HEK293 (cell line): Measurements from ENCODE around the gene POR.

Source experiments
- FEZF1 ChIP-seq: fragments of 450-650 bp; formaldehyde crosslinking; IDR thresholded peaks from 2 replicates; pipeline ENCODE4 v1.5.1; 2016; ENCODE audit warnings: missing biosample characterization, missing genetic modification characterization
- GLIS1 ChIP-seq: fragments of 450-650 bp; formaldehyde crosslinking; IDR thresholded peaks from 2 replicates; pipeline ENCODE4 v1.5.1; 2016; ENCODE audit warnings: missing biosample characterization, missing genetic modification characterization
- MYNN ChIP-seq: fragments of 450-650 bp; formaldehyde crosslinking; IDR thresholded peaks from 2 replicates; pipeline ENCODE4 v1.5.1; 2016; ENCODE audit warnings: missing biosample characterization, missing genetic modification characterization, borderline replicate concordance
- OSR2 ChIP-seq: fragments of 450-650 bp; formaldehyde crosslinking; IDR thresholded peaks from 2 replicates; pipeline ENCODE4 v1.5.1; 2016; ENCODE audit warnings: missing biosample characterization, missing genetic modification characterization
- REPIN1 ChIP-seq: fragments of 450-650 bp; formaldehyde crosslinking; IDR thresholded peaks from 2 replicates; pipeline ENCODE4 v1.5.1; 2017; ENCODE audit warnings: missing biosample characterization, missing genetic modification characterization, low read depth
- ZBTB17 ChIP-seq: fragments of 450-650 bp; formaldehyde crosslinking; IDR thresholded peaks from 2 replicates; pipeline ENCODE4 v1.5.1; 2016; ENCODE audit warnings: missing biosample characterization, missing genetic modification characterization
- ZBTB48 ChIP-seq: fragments of 450-650 bp; formaldehyde crosslinking; IDR thresholded peaks from 2 replicates; pipeline ENCODE4 v1.5.1; 2016; ENCODE audit warnings: missing biosample characterization, missing genetic modification characterization
- ZBTB7A ChIP-seq: fragments of 450-650 bp; formaldehyde crosslinking; IDR thresholded peaks from 2 replicates; pipeline ENCODE4 v1.5.1; 2016; ENCODE audit warnings: low read depth, missing biosample characterization, missing genetic modification characterization
- ZIC2 ChIP-seq: fragments of 450-650 bp; formaldehyde crosslinking; IDR thresholded peaks from 2 replicates; pipeline ENCODE4 v1.5.1; 2016; ENCODE audit warnings: missing biosample characterization, missing genetic modification characterization
- ZNF140 ChIP-seq: fragments of 450-650 bp; formaldehyde crosslinking; IDR thresholded peaks from 2 replicates; pipeline ENCODE4 v1.5.1; 2016; ENCODE audit warnings: missing biosample characterization, missing genetic modification characterization
- ZNF169 ChIP-seq: fragments of 450-650 bp; formaldehyde crosslinking; IDR thresholded peaks from 2 replicates; pipeline ENCODE4 v1.5.1; 2016; ENCODE audit warnings: missing biosample characterization, missing genetic modification characterization
- ZNF202 ChIP-seq: fragments of 450-650 bp; formaldehyde crosslinking; IDR thresholded peaks from 2 replicates; pipeline ENCODE4 v1.5.1; 2016; ENCODE audit warnings: missing biosample characterization, missing genetic modification characterization, borderline replicate concordance
- ZNF239 ChIP-seq: fragments of 450-650 bp; formaldehyde crosslinking; IDR thresholded peaks from 2 replicates; pipeline ENCODE4 v1.5.1; 2016; ENCODE audit warnings: missing biosample characterization, missing genetic modification characterization
- ZNF292 ChIP-seq: fragments of 450-650 bp; formaldehyde crosslinking; IDR thresholded peaks from 2 replicates; pipeline ENCODE4 v1.5.1; 2016; ENCODE audit warnings: low read depth, missing biosample characterization, missing genetic modification characterization, borderline replicate concordance
- ZNF324 ChIP-seq: fragments of 450-650 bp; formaldehyde crosslinking; IDR thresholded peaks from 2 replicates; pipeline ENCODE4 v1.5.1; 2016; ENCODE audit warnings: missing biosample characterization, missing genetic modification characterization
- ZNF426 ChIP-seq: fragments of 450-650 bp; formaldehyde crosslinking; IDR thresholded peaks from 2 replicates; pipeline ENCODE4 v1.5.1; 2017; ENCODE audit warnings: missing biosample characterization, missing genetic modification characterization, mild to moderate bottlenecking, inconsistent platforms, moderate library complexity
- ZNF514 ChIP-seq: fragments of 450-650 bp; formaldehyde crosslinking; IDR thresholded peaks from 2 replicates; pipeline ENCODE4 v1.5.1; 2016; ENCODE audit warnings: missing biosample characterization, missing genetic modification characterization
- ZNF624 ChIP-seq: fragments of 450-650 bp; formaldehyde crosslinking; IDR thresholded peaks from 2 replicates; pipeline ENCODE4 v1.5.1; 2017; ENCODE audit warnings: missing biosample characterization, missing genetic modification characterization
- TF ChIP-seq, protein P1 (sequence below): fragments of 450-650 bp; formaldehyde crosslinking; conservative IDR thresholded peaks from 2 replicates; pipeline ENCODE4 v1.5.1; 2016; ENCODE audit warnings: low read depth, missing biosample characterization, missing genetic modification characterization
- TF ChIP-seq, protein P2 (sequence below): fragments of 450-650 bp; formaldehyde crosslinking; IDR thresholded peaks from 2 replicates; pipeline ENCODE4 v1.5.1; 2017; ENCODE audit warnings: missing biosample characterization, missing genetic modification characterization
- TF ChIP-seq, protein P3 (sequence below): fragments of 450-650 bp; formaldehyde crosslinking; IDR thresholded peaks from 2 replicates; pipeline ENCODE4 v1.5.1; 2016; ENCODE audit warnings: missing biosample characterization, missing genetic modification characterization
- TF ChIP-seq, protein P4 (sequence below): sonication (generic); formaldehyde crosslinking; IDR thresholded peaks from 2 replicates; pipeline ENCODE4 v1.8.1; 2022; ENCODE audit warnings: mild to moderate bottlenecking, moderate library complexity, missing genetic modification reagents
- TF ChIP-seq, protein P5 (sequence below): fragments of 450-650 bp; formaldehyde crosslinking; IDR thresholded peaks from 2 replicates; pipeline ENCODE4 v1.5.1; 2016; ENCODE audit warnings: missing biosample characterization, missing genetic modification characterization, borderline replicate concordance
- TF ChIP-seq, protein P6 (sequence below): fragments of 450-650 bp; formaldehyde crosslinking; IDR thresholded peaks from 2 replicates; pipeline ENCODE4 v1.5.1; 2017; ENCODE audit warnings: missing biosample characterization, missing genetic modification characterization

Gene POR

DNA sequence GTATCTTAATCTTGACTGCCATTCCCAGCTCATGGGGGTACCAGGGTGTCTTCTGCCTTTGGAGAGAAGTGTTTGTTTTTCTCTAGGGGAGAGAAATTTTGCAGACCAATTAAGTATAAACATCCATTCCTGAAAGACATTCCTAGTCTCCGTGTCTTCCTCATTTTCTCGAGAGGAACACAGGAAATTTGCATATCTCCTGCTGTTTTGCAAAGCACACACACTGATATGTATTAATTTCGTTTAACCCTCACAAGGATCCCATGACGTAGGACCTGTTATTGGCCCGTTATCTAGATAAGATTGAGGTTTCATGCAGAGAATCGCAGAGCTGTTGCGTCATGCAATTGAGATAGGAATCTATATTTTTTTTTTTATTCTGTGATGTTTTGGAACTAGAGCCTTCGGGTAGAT lies 35.2 kb upstream of the POR start (continued):
- TF ChIP-seq, protein P1, sequence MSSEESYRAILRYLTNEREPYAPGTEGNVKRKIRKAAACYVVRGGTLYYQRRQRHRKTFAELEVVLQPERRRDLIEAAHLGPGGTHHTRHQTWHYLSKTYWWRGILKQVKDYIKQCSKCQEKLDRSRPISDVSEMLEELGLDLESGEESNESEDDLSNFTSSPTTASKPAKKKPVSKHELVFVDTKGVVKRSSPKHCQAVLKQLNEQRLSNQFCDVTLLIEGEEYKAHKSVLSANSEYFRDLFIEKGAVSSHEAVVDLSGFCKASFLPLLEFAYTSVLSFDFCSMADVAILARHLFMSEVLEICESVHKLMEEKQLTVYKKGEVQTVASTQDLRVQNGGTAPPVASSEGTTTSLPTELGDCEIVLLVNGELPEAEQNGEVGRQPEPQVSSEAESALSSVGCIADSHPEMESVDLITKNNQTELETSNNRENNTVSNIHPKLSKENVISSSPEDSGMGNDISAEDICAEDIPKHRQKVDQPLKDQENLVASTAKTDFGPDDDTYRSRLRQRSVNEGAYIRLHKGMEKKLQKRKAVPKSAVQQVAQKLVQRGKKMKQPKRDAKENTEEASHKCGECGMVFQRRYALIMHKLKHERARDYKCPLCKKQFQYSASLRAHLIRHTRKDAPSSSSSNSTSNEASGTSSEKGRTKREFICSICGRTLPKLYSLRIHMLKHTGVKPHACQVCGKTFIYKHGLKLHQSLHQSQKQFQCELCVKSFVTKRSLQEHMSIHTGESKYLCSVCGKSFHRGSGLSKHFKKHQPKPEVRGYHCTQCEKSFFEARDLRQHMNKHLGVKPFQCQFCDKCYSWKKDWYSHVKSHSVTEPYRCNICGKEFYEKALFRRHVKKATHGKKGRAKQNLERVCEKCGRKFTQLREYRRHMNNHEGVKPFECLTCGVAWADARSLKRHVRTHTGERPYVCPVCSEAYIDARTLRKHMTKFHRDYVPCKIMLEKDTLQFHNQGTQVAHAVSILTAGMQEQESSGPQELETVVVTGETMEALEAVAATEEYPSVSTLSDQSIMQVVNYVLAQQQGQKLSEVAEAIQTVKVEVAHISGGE = no peak
- TF ChIP-seq, protein P2, sequence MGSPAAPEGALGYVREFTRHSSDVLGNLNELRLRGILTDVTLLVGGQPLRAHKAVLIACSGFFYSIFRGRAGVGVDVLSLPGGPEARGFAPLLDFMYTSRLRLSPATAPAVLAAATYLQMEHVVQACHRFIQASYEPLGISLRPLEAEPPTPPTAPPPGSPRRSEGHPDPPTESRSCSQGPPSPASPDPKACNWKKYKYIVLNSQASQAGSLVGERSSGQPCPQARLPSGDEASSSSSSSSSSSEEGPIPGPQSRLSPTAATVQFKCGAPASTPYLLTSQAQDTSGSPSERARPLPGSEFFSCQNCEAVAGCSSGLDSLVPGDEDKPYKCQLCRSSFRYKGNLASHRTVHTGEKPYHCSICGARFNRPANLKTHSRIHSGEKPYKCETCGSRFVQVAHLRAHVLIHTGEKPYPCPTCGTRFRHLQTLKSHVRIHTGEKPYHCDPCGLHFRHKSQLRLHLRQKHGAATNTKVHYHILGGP = no peak
- TF ChIP-seq, protein P3, sequence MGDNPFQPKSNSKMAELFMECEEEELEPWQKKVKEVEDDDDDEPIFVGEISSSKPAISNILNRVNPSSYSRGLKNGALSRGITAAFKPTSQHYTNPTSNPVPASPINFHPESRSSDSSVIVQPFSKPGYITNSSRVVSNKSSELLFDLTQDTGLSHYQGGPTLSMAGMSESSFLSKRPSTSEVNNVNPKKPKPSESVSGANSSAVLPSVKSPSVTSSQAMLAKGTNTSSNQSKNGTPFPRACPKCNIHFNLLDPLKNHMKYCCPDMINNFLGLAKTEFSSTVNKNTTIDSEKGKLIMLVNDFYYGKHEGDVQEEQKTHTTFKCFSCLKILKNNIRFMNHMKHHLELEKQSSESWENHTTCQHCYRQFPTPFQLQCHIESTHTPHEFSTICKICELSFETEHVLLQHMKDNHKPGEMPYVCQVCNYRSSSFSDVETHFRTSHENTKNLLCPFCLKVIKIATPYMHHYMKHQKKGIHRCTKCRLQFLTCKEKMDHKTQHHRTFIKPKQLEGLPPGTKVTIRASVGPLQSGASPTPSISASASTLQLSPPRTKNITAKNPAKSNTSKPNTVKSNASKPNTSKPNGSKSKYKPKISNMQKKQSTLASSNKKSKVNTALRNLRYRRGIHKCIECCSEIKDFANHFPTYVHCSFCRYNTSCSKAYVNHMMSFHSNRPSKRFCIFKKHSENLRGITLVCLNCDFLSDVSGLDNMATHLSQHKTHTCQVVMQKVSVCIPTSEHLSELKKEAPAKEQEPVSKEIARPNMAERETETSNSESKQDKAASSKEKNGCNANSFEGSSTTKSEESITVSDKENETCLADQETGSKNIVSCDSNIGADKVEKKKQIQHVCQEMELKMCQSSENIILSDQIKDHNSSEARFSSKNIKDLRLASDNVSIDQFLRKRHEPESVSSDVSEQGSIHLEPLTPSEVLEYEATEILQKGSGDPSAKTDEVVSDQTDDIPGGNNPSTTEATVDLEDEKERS (tag by site-specific recombination) = no peak
- TF ChIP-seq ZNF202 (tag by site-specific recombination) (no peak), ZBTB48 (no peak), ZBTB7A (no peak), ZNF239 (tag by site-specific recombination) (no peak), FEZF1 (tag by site-specific recombination) (no peak), REPIN1 (no peak), ZIC2 (tag by site-specific recombination) (peak; percentile 65), ZNF169 (tag by site-specific recombination) (no peak), ZNF514 (tag by site-specific recombination) (no peak), ZNF426 (tag by site-specific recombination) (no peak), ZNF624 (tag by site-specific recombination) (no peak), ZNF292 (tag by site-specific recombination) (no peak), GLIS1 (tag by site-specific recombination) (peak; percentile 51; the same call in 1 of the 2 replicates), OSR2 (no peak), ZNF324 (tag by site-specific recombination) (no peak), MYNN (tag by site-specific recombination) (no peak), ZBTB17 (tag by site-specific recombination) (no peak), ZNF140 (tag by site-specific recombination) (no peak)
- TF ChIP-seq, protein P4, sequence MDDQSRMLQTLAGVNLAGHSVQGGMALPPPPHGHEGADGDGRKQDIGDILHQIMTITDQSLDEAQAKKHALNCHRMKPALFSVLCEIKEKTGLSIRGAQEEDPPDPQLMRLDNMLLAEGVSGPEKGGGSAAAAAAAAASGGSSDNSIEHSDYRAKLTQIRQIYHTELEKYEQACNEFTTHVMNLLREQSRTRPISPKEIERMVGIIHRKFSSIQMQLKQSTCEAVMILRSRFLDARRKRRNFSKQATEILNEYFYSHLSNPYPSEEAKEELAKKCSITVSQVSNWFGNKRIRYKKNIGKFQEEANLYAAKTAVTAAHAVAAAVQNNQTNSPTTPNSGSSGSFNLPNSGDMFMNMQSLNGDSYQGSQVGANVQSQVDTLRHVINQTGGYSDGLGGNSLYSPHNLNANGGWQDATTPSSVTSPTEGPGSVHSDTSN (CRISPR knock-in tag) = no peak
- TF ChIP-seq, protein P5, sequence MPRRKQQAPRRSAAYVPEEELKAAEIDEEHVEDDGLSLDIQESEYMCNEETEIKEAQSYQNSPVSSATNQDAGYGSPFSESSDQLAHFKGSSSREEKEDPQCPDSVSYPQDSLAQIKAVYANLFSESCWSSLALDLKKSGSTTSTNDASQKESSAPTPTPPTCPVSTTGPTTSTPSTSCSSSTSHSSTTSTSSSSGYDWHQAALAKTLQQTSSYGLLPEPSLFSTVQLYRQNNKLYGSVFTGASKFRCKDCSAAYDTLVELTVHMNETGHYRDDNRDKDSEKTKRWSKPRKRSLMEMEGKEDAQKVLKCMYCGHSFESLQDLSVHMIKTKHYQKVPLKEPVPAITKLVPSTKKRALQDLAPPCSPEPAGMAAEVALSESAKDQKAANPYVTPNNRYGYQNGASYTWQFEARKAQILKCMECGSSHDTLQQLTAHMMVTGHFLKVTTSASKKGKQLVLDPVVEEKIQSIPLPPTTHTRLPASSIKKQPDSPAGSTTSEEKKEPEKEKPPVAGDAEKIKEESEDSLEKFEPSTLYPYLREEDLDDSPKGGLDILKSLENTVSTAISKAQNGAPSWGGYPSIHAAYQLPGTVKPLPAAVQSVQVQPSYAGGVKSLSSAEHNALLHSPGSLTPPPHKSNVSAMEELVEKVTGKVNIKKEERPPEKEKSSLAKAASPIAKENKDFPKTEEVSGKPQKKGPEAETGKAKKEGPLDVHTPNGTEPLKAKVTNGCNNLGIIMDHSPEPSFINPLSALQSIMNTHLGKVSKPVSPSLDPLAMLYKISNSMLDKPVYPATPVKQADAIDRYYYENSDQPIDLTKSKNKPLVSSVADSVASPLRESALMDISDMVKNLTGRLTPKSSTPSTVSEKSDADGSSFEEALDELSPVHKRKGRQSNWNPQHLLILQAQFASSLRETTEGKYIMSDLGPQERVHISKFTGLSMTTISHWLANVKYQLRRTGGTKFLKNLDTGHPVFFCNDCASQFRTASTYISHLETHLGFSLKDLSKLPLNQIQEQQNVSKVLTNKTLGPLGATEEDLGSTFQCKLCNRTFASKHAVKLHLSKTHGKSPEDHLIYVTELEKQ (tag by site-specific recombination) = no peak
- TF ChIP-seq, protein P6, sequence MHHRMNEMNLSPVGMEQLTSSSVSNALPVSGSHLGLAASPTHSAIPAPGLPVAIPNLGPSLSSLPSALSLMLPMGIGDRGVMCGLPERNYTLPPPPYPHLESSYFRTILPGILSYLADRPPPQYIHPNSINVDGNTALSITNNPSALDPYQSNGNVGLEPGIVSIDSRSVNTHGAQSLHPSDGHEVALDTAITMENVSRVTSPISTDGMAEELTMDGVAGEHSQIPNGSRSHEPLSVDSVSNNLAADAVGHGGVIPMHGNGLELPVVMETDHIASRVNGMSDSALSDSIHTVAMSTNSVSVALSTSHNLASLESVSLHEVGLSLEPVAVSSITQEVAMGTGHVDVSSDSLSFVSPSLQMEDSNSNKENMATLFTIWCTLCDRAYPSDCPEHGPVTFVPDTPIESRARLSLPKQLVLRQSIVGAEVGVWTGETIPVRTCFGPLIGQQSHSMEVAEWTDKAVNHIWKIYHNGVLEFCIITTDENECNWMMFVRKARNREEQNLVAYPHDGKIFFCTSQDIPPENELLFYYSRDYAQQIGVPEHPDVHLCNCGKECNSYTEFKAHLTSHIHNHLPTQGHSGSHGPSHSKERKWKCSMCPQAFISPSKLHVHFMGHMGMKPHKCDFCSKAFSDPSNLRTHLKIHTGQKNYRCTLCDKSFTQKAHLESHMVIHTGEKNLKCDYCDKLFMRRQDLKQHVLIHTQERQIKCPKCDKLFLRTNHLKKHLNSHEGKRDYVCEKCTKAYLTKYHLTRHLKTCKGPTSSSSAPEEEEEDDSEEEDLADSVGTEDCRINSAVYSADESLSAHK = no peak
